Measurements from ENCODE around the gene FMO1.

FMO1 gene

DNA sequence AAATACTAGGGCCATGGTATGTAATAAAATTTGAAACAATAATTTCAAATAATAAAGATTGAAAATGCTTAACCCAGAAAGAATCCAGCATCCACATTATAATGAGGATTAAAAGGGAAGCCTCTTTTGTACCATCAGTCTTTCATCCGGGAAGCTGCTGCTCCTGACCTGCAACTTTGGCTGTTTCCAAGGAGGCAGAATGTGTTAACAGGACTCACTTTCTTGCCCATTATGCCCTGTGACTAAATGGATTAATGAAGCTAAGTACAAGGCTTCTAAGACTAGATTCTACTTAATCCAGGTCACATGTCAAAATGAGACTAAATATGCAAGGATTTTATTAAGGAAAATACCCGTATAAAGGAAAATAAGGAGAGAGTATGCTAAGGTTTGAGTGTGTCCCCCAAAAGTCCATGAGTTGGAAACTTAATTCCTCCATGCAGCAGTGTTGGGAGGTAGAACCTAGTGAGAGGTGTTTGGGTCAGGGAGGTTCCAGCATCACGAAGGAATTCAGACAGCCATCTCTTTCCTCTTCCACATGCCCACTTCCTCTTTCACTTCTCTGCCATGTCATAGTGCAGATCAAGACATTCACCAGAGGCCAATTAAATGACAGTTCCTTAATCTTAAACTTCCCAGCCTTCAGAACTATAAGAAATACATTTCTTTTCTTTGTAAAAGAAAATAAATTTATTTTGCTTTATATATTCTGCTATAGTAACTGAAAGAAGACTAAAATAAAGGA, 35.5 kb upstream of the FMO1 start:
- Histone ChIP-seq H3K4me2 (ENCODE audit: low read depth, low read length, poor library complexity, severe bottlenecking) (no peak overlapping the region), H3K27ac (ENCODE audit: low read depth, low read length) (no peak overlapping the region), H3F3A (ENCODE audit: insufficient read depth) (no peaks in the 10 kb centered on the region), H3K79me2 (ENCODE audit: insufficient read depth, low read length) (no peaks in the 10 kb centered on the region), H3K9me2 (replicated peaks; ENCODE audit: insufficient read depth, low read length) (no peaks in the 10 kb centered on the region), H2AFZ (ENCODE audit: low read depth, low read length, severe bottlenecking) (no peak overlapping the region), H3K9me3 (ENCODE audit: insufficient read depth, low read length) (no peaks in the 10 kb centered on the region), H3K36me3 (ENCODE audit: low read length) (no peaks in the 10 kb centered on the region), H3K4me3 (ENCODE audit: insufficient read depth, low read length, poor library complexity, severe bottlenecking) (no peak overlapping the region), H3K9ac (ENCODE audit: low read length) (no peak overlapping the region), H4K20me1 (ENCODE audit: low read depth, low read length) (no peaks in the 10 kb centered on the region), H3K27me3 (ENCODE audit: low read length) (no peaks in the 10 kb centered on the region)
- TF ChIP-seq EZH2phosphoT487 (conservative IDR thresholded peaks at IDR 0.05; ENCODE audit: low read length), result no peak
- TF ChIP-seq, protein P1, sequence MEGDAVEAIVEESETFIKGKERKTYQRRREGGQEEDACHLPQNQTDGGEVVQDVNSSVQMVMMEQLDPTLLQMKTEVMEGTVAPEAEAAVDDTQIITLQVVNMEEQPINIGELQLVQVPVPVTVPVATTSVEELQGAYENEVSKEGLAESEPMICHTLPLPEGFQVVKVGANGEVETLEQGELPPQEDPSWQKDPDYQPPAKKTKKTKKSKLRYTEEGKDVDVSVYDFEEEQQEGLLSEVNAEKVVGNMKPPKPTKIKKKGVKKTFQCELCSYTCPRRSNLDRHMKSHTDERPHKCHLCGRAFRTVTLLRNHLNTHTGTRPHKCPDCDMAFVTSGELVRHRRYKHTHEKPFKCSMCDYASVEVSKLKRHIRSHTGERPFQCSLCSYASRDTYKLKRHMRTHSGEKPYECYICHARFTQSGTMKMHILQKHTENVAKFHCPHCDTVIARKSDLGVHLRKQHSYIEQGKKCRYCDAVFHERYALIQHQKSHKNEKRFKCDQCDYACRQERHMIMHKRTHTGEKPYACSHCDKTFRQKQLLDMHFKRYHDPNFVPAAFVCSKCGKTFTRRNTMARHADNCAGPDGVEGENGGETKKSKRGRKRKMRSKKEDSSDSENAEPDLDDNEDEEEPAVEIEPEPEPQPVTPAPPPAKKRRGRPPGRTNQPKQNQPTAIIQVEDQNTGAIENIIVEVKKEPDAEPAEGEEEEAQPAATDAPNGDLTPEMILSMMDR (IDR thresholded peaks at IDR 0.05; ENCODE audit: insufficient read depth, low read length, poor library complexity, severe bottlenecking), result no peak

DNA sequence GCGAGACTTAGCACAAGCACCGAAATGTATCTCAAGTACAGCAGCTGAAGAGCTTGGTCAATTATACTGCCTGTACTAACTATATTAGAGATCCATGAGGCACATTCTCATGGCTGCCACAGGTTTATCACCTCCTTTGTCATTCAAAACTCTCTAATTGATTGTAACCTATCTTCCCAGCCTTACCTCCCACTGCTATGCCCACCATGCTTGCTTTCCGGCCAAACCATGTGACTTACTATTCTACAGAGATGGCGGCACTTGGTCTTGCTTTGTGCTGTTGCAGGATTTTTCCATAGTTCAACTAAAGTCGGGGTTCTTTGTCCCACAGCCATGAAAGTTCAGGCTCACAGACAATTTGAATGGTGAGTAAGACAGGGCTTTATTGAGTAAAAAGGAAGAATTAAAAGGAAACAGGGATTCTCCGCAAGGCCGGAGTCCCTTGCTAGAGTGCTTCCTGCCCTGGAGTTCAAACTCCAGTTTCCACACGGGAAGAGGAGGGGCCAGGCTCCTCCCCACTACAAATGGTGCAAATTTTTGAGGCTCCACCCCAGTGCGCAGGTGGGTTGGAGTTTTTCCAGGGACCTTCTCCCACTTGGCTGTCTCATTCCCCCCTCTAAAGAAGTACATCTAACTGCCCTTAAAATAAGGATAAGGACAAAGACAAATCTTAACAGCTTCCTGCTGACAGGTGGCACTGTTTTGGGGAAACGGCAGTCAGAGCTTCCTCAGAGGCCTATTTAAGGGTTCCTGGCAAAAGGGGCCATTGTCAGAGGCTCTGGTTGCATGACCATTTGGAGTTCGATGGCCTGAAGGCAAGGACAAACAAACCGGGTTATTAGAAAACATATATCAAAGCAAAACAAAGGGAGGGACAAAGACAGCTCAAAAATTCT, 34.5 kb upstream of the FMO1 start:
- Histone ChIP-seq H3K9me2 (replicated peaks; ENCODE audit: insufficient read depth, low read length) (no peaks in the 10 kb centered on the region), H3K9ac (ENCODE audit: low read length) (no peak overlapping the region), H3K27ac (ENCODE audit: low read depth, low read length) (no peak overlapping the region), H3K36me3 (ENCODE audit: low read length) (no peaks in the 10 kb centered on the region), H2AFZ (ENCODE audit: low read depth, low read length, severe bottlenecking) (no peak overlapping the region), H3K27me3 (ENCODE audit: low read length) (no peaks in the 10 kb centered on the region), H4K20me1 (ENCODE audit: low read depth, low read length) (no peaks in the 10 kb centered on the region), H3K9me3 (ENCODE audit: insufficient read depth, low read length) (no peaks in the 10 kb centered on the region), H3F3A (ENCODE audit: insufficient read depth) (no peaks in the 10 kb centered on the region), H3K4me3 (ENCODE audit: insufficient read depth, low read length, poor library complexity, severe bottlenecking) (no peak overlapping the region), H3K79me2 (ENCODE audit: insufficient read depth, low read length) (no peaks in the 10 kb centered on the region), H3K4me2 (ENCODE audit: low read depth, low read length, poor library complexity, severe bottlenecking) (no peak overlapping the region)
- no peak for TF ChIP-seq EZH2phosphoT487 (conservative IDR thresholded peaks at IDR 0.05; ENCODE audit: low read length)
- TF ChIP-seq, protein P1 (IDR thresholded peaks at IDR 0.05; ENCODE audit: insufficient read depth, low read length, poor library complexity, severe bottlenecking), result no peak

DNA sequence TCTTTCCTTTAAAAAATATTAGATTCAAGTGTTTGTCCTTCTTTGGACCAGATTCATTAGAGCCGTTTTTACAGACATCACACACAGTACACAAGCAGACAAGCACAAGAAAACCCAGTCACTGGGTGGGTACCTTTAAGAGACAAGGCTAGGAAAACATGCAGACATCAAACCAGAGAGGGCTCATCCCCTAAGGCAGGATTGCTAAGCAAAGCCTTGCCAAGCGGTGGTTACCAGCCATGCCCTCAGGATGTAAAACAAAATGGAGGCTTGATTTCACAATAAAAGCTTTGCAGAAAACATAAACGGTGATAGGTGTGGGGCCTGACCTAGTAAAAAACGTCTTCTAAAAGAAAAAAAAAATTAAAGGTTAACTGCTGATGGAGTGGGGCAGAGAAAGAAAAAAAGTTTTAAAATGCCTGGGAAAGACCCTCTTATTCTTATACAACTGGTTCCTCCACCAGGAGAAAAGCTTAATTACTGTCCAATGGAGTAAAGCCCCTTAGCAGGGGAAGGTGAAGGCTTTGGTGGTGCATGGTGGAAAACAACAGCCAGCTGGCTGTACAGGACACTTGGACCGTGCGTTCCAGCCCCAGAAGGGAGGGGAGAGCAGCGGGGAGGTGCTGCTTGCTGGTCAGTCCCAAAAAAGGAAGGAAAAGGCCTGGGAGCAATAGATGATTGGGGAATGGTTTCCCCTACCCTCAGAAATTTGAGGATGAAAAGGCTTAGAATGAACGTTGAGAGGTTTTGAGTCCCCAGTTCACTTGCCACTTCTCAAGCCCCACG, 30.4 kb upstream of the FMO1 start:
- Histone ChIP-seq H3K27ac (ENCODE audit: low read depth, low read length) (no peak overlapping the region), H3K27me3 (ENCODE audit: low read length) (no peaks in the 10 kb centered on the region), H2AFZ (ENCODE audit: low read depth, low read length, severe bottlenecking) (no peak overlapping the region), H3K9me3 (ENCODE audit: insufficient read depth, low read length) (no peaks in the 10 kb centered on the region), H3K79me2 (ENCODE audit: insufficient read depth, low read length) (no peaks in the 10 kb centered on the region), H3F3A (ENCODE audit: insufficient read depth) (no peaks in the 10 kb centered on the region), H4K20me1 (ENCODE audit: low read depth, low read length) (no peaks in the 10 kb centered on the region), H3K9ac (ENCODE audit: low read length) (no peak overlapping the region), H3K9me2 (replicated peaks; ENCODE audit: insufficient read depth, low read length) (no peaks in the 10 kb centered on the region), H3K4me2 (ENCODE audit: low read depth, low read length, poor library complexity, severe bottlenecking) (no peak overlapping the region), H3K4me3 (ENCODE audit: insufficient read depth, low read length, poor library complexity, severe bottlenecking) (no peak overlapping the region), H3K36me3 (ENCODE audit: low read length) (no peaks in the 10 kb centered on the region)
- no peak for TF ChIP-seq EZH2phosphoT487 (conservative IDR thresholded peaks at IDR 0.05; ENCODE audit: low read length)
- TF ChIP-seq, protein P1 (IDR thresholded peaks at IDR 0.05; ENCODE audit: insufficient read depth, low read length, poor library complexity, severe bottlenecking), result no peak

Measured in SU-DHL-6 (cell line).